GM12873 (cell line): Measurements from ENCODE around the gene COL4A2.

Source experiments
- CTCF ChIP-seq: IDR thresholded peaks from 2 replicates; pipeline ENCODE4 v1.5.1; 2012; ENCODE audit warnings: low read depth, mild to moderate bottlenecking, moderate library complexity, low read length, control low read depth; ENCODE audit not compliant: insufficient read depth; ENCODE audit errors: missing control alignments

The COL4A2 gene

GRCh38 chr13:110394371-110394841 lies 87.3 kb downstream of the COL4A2 start:
- no peak for TF ChIP-seq CTCF

GRCh38 chr13:110396476-110396875 lies 89.4 kb downstream of the COL4A2 start:
- no peak for TF ChIP-seq CTCF

GRCh38 chr13:110396913-110397381 lies 89.9 kb downstream of the COL4A2 start:
- no peak for TF ChIP-seq CTCF

GRCh38 chr13:110397436-110398115 lies 90.5 kb downstream of the COL4A2 start:
- TF ChIP-seq CTCF: no peak

- TF ChIP-seq CTCF: no peak
Observed at GRCh38 chr13:110398564-110399507, 91.8 kb downstream of the COL4A2 start.

GRCh38 chr13:110399801-110400200 lies 92.7 kb downstream of the COL4A2 start:
- no peak for TF ChIP-seq CTCF
